NCI-H1694 treated with DMSO at 0.1 percent for 48 hours (cell line): ENCODE results near the gene ATP9B.

Source experiments
- DNase-seq: peaks from one replicate; lab custom pipeline; 2025; lab: John Stamatoyannopoulos, UW

ATP9B gene

DNA sequence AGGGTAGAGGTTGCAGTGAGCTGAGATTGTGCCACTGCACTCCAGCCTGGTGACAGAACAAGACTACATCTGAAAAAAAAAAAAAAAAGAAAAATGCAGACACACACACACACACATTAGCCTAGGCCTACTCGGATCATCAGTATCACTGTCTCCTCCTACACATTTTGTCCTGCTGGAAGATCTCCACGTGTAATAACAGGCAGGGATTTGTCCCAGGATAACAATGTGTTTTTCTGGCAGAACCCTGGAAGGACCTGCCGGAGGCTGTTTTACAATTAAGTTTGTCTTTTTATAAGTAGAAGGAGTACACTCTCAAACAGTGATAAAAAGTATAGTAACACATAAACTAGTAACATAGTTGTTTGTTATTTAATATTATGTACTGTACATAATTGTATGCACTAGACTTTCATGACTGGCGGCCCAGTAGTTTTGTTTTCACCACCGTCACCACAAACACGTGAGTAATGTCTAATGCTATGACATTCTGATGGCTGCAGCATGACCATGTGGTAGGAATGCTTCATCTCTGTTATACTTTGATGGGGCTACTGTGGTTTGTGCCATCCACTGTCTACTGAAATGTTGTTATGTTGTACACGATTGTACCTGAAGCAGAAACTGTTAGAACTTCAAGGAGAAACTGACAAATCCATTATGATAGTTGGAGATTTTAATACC lies 130.6 kb downstream of the ATP9B start:
- no peak for DNase-seq

DNA sequence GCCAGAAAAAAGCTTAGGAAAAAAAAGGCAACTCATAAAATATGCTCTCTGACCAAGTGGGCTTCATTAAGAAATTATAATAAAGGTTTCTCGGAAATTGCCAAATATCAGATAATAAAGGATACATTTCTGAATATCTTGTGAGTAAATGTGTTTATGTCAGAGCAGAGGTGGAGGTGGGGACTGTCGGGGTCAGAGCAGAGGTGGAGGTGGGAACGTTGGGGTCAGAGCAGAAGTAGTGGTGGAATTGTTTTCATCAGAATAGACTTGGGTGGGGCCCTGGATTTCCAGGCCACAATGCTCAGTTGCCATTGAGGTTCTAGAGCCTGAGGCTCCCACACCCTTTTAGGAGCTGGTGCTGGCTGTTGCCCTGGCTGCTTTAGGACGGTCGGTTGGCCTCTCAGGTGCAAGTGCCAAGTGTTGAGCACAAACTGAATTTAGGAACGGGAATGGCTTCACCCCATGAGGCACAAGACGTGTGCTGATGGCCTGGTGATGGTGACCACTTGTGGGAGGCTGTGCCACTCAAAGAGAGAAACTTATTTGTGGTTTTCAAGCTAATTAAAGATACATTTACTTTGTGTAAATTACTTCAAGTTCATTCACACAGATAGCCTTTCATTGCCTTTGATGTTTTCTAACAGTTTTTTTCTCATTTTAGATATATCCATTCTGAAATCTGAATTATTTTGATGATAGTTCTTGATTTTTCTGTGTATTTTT lies 131.5 kb downstream of the ATP9B start:
- DNase-seq: no peak

DNA sequence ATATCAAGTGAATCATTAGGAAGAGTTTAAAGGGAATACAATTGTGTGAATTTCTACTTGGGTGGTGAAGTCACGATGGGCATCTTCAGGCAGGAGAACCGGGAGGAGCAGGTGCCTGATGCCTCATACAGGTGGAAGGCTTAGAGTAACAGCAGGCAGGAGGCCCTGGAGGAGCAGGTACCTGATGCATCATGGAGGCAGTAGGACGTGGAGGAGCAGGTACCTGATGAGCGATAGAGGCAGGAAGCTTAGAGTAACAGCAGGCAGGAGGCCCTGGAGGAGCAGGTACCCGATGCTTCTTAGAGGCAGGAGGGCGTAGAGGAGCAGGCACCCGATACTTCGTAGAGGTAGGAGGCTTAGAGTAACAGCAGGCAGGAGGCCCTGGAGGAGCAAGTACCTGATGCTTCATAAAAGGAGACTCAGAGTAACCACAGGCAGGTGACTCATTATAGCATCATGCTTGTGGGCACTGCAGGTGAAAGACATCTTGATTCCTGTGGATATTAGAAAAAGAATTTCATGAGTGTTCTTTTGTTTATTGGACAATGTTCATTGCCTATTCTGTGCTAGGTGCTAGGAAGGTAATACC lies 133.9 kb downstream of the ATP9B start:
- no peak for DNase-seq

DNA sequence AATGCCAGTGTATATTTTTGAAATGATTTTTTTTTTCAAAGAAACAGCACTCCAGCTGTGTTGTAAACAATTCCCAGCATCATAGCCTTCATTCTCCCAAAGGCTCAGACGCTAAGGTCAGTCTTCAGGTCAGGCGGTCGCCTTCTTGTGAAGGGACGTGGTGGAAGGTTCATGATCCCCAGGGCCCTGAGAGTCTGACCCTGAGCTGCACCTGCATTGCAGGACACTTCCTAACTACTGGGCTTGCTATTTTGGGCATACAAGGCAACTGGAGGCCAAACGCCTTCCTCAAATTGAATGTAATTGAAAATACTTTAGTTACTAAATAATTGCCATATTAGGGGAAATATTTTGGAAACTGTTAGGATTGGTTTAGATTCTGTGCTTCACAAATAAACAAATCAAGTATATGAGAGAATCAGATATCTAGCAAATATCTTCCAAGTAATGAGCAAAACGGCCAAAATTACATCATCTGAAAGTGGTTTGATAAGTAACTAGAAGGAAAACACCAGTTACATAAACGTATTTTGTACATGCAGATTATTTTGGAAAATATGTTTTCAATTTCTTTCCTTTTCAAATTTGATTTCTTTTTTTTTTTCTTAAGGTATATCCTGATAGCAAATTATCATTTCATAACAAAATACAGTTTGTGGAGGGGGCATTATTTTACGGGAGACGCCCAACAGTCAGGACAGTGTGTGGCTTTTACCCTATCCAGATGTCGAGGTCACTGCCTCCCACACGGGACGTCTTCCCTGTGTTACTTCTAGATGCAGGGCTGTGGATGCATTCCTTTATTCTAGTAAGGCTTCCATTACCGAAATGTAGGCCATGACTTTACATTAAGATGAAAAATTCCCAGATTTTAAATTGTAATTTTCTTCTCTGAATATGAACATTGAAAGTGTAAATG lies 136.0 kb downstream of the ATP9B start:
- no peak for DNase-seq

DNA sequence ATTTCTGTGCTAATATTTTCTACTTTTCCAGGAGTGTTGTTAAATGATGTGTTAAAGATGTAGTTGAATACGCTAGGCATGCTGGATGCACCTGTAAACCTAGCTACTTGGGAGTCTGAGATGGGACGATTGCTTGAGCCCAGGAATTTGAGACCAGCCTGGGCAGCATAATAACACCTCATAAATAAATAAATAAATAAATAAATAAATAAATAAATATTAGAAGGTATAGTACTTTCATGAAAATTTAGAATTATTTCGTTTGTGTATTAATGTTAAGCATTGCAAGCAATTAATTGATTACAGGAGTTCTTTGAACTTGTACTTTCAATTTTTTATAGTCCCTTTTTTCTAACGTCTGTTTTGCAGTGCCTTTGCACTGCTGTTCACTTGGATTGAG lies 137.2 kb downstream of the ATP9B start:
- no peak for DNase-seq

DNA sequence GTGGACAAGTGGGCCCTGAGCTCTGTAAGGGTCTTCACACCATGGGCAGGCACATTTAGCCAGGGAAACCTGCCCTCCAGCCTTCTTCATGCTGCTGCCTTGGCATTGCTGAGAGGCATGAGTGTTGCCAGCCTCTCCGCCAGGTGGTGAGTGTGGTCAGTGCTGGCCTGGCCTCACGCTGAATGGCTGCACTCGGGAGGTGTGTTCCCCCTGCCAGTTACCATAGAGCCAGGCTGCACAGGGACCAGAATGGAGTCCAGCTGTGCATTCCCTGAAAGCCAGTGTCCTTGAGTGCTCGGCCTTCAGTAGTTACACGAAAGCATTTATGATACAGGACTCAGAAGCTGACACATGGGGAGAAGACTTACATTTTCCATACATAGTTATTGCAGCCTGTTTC lies 139.7 kb downstream of the ATP9B start:
- DNase-seq: no peak

DNA sequence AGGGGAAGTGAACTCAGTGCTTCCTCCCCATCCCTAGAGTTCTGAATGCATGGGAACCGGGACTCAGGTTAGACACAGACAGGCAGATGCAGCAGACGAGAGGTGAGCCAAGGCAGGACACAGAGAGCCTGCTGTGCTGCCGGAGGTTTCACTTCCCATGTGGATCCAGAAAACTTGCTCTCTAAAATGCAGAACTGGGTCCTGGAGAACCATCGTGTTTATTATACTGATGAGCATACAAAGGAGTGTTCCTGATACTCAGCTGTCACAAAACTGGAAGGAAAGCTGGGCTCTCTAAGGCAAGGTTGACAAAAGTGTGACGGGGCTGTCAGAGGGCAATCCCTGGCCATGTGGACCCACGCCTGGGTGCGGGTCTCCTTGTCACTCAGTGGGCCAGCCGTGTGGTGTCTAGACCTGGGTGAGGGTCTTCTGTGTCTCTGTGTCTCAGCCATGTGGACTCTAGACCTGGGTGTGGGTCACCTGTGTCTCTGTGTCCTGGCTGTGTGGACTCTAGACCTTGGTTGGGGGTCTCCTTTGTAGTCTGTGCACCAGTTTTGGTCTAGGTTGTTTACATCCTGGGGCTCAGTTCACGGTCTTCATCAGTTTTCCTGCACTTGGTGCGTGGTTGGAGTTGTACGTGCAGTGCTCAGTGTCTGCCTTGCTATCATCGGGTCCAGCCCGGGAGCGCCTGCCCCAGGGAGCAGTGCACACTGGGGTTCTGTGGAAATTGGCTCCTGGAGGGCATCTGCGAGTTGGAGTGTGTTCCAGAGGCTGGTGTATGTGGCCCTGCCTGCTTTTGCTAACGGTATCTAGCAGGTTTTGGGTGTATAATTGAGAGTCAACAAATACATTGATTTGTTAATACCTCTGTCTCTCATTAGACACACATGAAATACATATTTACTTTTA lies 141.1 kb downstream of the ATP9B start:
- DNase-seq: no peak

DNA sequence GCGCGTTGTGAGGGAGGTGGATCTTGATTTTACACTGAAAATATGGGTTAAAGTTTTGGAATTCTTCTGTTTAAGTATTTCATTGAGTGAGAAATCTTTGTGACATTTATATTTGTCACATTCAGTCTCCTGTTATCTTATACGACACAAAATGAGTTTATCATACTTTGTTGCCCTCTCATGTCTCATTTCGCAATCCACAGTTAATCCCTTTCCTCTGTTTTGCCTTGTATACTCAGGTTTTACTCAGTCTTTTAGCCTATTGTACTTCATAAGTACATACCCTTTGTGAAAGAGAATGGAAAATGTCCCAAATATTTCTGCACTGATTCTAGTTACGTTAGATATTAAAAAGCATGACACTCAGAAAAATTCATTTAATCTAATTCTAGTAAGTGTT lies 142.7 kb downstream of the ATP9B start:
- no peak for DNase-seq

DNA sequence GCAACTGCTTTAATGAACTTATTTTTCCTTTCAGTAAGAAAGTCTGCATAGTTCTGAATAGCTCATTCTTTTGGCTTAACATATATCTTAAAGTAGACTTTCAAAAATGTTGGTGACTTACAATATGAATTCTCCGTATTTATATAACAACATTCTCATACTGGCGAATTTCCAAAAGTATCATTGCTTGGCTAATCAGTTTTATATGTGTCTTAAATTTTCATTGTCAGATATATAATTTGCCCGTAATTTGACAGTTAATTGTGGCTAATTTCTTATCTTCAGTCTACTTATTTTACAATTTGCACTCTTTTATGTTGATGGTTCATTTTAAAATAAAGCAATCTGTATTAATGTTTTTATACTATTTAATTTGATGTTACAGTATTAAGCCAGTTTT lies 144.9 kb downstream of the ATP9B start:
- DNase-seq: no peak

DNA sequence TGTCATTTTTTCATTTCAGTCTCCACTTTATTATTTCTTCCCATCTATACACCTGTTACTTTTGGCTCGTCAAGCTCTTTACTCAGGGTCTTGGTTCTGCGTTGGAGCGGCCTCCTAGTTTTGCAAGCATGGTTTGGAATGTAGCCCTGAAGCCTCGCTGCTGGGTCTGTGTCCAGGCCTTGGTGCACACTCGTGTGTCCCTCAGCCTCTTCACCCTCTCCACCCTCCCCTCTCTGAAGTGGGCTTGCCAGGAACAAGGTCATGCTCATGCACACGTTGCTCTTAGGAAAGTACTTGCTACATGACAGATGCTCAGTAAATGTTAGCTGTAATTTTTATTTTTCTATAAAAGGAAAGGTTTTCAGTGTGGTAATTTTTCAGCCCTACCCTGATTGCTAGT lies 147.0 kb downstream of the ATP9B start:
- DNase-seq: no peak

DNA sequence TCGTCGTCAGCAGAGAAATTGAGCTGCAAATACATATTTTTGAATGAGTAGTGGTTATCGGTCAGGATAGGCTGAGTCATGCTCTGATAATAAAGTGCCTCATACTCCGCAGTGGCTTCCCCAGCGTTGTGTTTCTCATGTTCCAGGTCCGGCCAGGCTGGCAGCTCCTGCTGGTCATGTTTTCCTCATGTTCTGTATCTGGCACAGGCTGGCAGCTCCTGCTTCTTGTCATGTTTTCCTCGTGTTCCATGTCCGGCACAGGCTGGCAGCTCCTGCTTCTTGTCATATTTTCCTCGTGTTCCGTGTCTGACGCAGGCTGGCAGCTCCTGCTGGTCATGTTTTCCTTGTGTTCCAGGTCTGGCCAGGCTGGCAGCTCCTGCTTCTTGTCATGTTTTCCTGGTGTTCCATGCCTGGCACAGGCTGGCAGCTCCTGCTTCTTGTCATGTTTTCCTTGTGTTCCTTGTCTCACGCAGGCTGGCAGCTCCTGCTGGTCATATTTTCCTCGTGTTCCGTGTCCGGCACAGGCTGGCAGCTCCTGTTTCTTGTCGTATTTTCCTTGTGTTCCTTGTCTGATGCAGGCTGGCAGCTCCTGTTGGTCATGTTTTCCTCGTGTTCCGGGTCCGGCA lies 148.9 kb downstream of the ATP9B start:
- DNase-seq: no peak

DNA sequence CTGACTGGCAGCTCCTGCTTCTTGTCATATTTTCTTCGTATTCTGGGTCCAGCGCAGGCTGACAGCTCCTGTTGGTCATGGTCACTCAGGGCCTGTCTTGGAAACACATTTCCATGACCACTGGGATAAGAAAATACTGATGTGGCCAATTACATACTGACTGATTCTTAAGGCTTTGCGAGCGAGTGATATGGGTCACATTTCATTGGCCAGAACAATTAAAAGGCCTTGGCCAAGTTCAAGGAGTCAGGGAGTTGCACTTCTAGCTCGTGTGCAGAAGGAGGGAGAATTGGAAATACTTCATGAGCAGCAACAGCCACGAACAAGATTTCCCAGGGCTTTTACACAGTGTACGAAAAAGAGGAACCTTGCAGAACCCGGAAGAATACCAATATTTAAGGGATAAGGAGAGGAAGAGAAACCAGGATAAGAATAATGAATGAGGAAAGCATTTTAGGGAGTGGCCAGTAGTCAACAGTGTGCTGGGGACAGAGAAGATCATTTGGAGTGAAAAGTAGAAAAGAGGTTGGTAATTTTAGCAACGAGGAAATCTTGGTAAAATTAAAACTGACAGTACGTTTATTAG lies 149.5 kb downstream of the ATP9B start:
- DNase-seq: no peak

DNA sequence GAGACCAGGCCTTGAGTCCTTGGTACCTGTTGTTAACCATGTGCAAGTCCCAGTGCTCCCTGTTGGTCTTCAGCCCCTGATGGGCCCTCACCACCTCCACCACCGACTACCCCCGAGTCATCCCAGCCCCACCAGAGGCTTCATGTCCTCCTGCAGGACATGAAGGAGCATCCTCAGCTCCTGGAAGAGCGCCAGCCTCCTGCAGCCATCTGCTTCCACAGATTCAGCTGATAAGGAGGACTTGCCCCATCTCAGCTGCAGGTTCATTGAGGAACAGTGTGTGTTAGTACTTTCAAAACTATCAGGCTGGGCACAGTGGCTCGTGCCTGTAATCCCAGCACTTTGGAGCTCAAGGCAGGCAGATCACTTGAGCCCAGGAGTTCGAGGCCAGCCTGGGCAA lies 151.9 kb downstream of the ATP9B start:
- no peak for DNase-seq

DNA sequence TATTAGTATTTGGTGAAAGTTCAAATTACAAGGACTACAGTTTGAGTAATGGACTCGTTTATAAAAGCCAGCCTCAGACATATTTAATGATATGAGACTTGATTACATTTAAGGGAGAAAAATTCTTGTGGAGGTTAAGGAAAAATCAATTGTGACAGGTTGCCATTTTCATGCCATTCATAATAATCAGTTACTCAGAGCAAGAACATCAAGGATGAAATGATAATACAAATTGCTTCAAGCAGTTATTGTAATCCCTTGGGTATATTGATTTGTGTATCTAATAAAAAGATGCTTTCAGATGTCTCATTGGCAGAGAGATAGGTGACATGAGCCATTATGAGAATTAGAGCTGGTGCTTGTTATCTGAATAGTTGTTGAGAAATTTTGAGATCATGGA lies 153.6 kb downstream of the ATP9B start:
- DNase-seq: no peak

DNA sequence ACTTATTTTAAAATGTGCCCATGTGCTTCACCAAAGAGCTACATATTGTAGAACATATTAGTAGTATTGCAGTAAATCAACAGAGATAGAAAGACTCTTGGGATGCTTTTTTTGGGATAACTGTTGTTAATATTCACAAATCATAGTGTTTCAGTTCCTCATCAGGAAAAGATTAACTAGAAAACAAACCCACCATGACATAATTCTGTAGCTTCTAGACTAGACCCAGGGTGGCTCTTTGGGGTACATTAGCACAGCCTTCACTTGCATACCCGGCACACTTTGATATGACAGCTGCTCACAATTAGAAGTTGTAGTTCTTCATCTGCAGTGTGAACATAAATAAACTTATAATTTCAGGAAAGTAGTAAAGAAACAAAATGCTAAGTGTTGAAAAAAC lies 154.2 kb downstream of the ATP9B start:
- DNase-seq: no peak

DNA sequence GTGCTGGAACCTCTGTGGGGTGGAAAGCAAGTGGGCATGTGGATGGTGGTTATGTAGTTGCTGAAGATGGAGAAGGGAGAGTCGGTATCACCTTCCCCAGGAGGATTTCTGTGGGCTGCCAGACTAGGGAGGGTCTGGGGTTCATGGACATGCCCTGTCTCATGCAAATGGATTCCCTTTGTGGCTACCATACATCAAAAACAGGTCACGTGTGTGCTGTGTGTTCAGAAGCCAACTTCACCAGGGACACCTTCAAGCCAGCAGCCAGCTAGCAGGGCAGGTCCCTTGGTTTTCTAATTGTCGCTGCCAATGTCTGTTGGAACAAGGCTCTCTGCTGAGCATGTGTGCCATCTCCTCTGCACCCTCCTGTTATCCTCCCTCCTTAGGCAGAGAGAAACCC lies 155.2 kb downstream of the ATP9B start:
- DNase-seq: no peak

DNA sequence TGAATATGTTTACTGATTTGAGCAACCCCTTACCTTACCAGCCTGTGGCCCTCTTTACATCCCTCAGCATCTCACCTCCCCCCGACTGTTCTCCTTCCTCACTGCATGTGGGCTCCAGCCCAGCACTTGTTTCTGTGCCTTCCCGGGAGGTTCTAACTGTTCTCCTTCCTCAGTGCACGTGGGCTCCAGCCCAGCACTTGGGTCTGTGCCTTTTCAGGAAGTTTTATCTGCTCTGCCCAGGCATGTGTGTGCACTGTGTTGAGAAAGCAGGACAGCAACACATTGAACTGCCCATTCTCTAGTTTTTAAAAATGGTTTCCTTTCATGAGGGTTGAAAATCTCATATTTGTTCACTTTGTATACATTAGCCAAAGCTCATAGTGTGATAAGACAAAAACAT lies 158.4 kb downstream of the ATP9B start:
- DNase-seq: no peak

DNA sequence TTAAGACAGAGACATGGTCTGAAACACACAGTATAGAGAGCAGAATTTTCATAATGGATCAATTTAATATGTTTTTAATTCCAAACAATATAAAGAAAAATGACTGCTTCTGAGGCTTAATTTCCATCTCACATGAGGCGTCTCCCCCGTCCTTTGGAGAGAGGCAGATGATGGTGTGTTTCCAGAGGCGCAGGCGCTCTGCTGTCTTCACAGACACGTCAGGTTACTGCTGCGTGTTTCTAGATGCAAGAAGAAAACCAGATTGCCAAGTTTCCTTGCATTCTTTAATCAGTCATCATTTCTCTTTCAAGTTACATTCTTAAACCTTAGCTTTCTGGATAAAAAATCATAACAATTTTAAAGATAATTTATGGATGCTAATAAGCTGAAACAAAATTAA lies 160.2 kb downstream of the ATP9B start:
- DNase-seq: no peak

DNA sequence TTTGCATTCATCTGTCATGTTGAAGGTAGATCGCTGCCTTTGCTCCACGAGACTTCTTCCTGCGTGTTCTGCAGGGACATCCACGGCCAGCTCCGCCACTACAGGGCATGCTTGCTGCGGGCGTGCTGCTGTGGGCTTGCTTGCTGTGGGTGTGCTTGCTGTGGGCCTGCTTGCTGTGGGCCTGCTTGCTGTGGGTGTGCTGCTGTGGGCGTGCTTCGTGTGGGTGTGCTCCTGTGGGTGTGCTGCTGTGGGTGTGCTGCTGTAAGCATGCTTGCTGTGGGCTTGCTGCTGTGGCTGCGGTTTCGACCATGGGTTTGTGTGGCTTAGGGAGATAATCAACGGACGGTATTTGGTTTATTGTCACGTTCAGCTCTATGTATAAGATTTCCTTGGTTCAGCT lies 165.2 kb downstream of the ATP9B start:
- DNase-seq: no peak

DNA sequence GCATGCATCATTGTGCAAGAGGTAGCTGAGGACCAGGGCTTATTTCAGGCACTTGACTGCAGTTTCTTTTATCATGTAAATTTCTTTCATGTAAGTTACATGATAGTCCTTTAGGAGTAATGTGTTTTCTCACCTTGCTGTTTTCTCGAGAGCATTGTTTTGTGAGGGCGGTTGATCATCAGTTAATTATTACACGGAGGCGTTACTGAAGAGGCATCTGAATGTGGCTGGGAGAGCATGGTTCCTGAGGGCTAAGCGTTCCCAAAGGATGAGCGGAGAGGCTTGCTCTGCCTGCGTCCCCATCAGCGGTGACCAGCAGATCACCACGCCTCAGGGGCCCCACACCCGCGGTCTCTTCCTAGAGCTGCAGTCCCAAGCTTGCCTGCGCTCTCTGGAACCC lies 170.4 kb downstream of the ATP9B start:
- DNase-seq: no peak

DNA sequence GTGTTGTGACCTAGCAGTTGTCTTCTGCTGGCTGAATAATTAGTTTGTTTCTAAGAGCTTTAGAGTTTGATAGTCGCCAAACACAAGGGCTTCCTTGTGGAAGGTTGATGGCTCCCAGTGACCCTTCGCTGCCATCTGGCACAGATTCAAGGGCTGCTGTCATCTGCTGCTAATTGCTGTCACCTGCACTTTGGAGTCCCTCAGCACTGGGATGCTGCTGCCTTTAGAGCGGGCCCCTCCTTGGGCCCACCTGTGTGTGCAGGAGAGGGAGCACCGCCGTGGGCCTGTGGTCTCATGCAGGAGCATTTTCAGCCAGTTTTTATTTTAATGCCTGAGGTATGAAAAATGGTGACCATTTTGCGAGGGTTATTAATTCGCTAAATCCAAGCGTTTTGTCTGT lies 172.6 kb downstream of the ATP9B start:
- no peak for DNase-seq
